Lung (tissue), 13 donors: ENCODE data around the gene TRIM39. TPM values are rescaled to one million over a fixed set of nuclear protein-coding genes. Genes with fewer than 3 reads are reported as not detected.

Experiments
- ATAC-seq: fragments of 200-7000 bp; cut with Tn5 transposase; one replicate; pipeline ENCODE4 v1.9.1; 2020; ENCODE audit warnings: moderate number of reproducible peaks; ENCODE audit not compliant: insufficient read depth, low FRiP score
- DNase-seq, 3 donors: peaks; one replicate each; pipeline ENCODE4 v3.0.0-alpha.2; 2013 to 2017
- H3K27ac ChIP-seq, 2 donors: one replicate each; pipeline ENCODE4 v1.5.1; 2013; ENCODE audit warnings: mild to moderate bottlenecking in 2 of 2, moderate library complexity in 2 of 2, control low read depth in 1 of 2, inconsistent platforms in 1 of 2, low read depth in 1 of 2, low read length in 1 of 2
- H3K27me3 ChIP-seq, 3 donors: one replicate each; pipeline ENCODE4 v1.5.1; 2013; ENCODE audit warnings: low read length in 2 of 3; ENCODE audit not compliant: control insufficient read depth in 3 of 3, insufficient read depth in 3 of 3
- H3K36me3 ChIP-seq, 4 donors: one replicate each; pipeline ENCODE4 v1.5.1; 2013; ENCODE audit warnings: low read length in 4 of 4, mild to moderate bottlenecking in 1 of 4, moderate library complexity in 1 of 4; ENCODE audit not compliant: control insufficient read depth in 4 of 4, insufficient read depth in 4 of 4
- H3K4me1 ChIP-seq, 5 donors: one replicate each; pipeline ENCODE4 v1.5.1; 2013; ENCODE audit warnings: low read length in 5 of 5, mild to moderate bottlenecking in 2 of 5, moderate library complexity in 1 of 5; ENCODE audit not compliant: control insufficient read depth in 5 of 5, insufficient read depth in 5 of 5
- H3K4me3 ChIP-seq: one replicate; pipeline ENCODE4 v1.5.1; 2013; ENCODE audit warnings: mild to moderate bottlenecking, control low read depth, moderate library complexity
- H3K9ac ChIP-seq, 2 donors: one replicate each; pipeline ENCODE4 v1.5.1; 2013; ENCODE audit warnings: low read length in 2 of 2, control low read depth in 1 of 2; ENCODE audit not compliant: insufficient read depth in 1 of 2
- H3K9me3 ChIP-seq, 4 donors: one replicate each; pipeline ENCODE4 v1.5.1; 2013; ENCODE audit warnings: low read length in 3 of 4, mild to moderate bottlenecking in 1 of 4, moderate library complexity in 1 of 4; ENCODE audit not compliant: control insufficient read depth in 4 of 4, insufficient read depth in 3 of 4
- CTCF ChIP-seq: IDR thresholded peaks from 2 replicates; pipeline ENCODE4 v1.5.1; 2012; ENCODE audit warnings: mild to moderate bottlenecking; ENCODE audit errors: control extremely low read depth, extremely low read depth
- WGBS, 2 donors: extraction: QIAGEN DNeasy Blood & Tissue Kit; methylation state at CpG; one replicate each; pipeline ENCODE4 v1.1.7; 2013; 5-methylcytosine and 5-hydroxymethylcytosine counted together
- polyA plus RNA-seq, 2 donors: library from polyadenylated mRNA; stranded (reverse); fragments of 200-250 nt; gene quantifications; one replicate each; pipeline ENCODE4 v1.2.1, GENCODE V29; 2013
- small RNA-seq: library from RNA; depleted of rRNA; stranded (forward); fragments of <200 nt; gene quantifications from one replicate; pipeline ENCODE3, GENCODE V24; 2014; ENCODE audit warnings: low replicate concordance
- total RNA-seq, 2 donors: library from RNA; depleted of rRNA in 1 of 2; stranded (reverse); fragments of >200 nt in 1 of 2; gene quantifications; one replicate each; pipeline ENCODE4 v1.2.1, GENCODE V29; 2014 to 2021
- donor health status: control.
- donor health status: control.
- donor health status: Bipolar disorder and iron deficiency.
- donor health status: healthy.
- donor health status: DM: yes; HTN: yes; CAD: no.

TRIM39 gene
- total and polyA plus RNA-seq, 4 donors, result 9.4 to 14.2 (median 11.3) TPM

GRCh38 chr6:30391240-30391639 is 64.5 kb downstream of the TRIM39 start:
- Histone ChIP-seq H3K4me1 (no peaks in the 10 kb centered on the region), H3K9me3 (no peaks in the 10 kb centered on the region), H3K27ac (no peak overlapping the region), H3K27me3 (peaks cover 0 to 39% (median 23%) of the 10 kb centered on the region in 3 donors), H3K4me3 (no peak overlapping the region), H3K36me3 (no peaks in the 10 kb centered on the region), H3K9ac (no peak overlapping the region)
- ATAC-seq (no peak), DNase-seq (no peak)
- 56 to 67% methylated on average over 3 of the region's 3 CpGs for WGBS, 2 donors
- TF ChIP-seq CTCF, result no peak

Small RNA genes lying within 50 kb of the gene (small RNA-seq; reads per million reads assigned to genes)
- gene HLA-N, result not detected

Other genes with a start within 250 kb of the TRIM39 start
- gene TRIM31, start 213.8 kb upstream of the TRIM39 start, total RNA-seq, result under 1 TPM in 1 of 2 donors, not detected in 1; 0.31 TPM
- 1 to 10 TPM in 1 of 2 donors, under 1 TPM in 1; 0.30 to 1.4 TPM for gene TRIM31, start 213.8 kb upstream of the TRIM39 start, polyA plus RNA-seq
- under 1 TPM in 1 of 2 donors, not detected in 1; 0.20 TPM for gene TRIM40, start 190.8 kb upstream of the TRIM39 start, total RNA-seq
- gene TRIM40, start 190.8 kb upstream of the TRIM39 start, polyA plus RNA-seq, result under 1 TPM in 1 of 2 donors, not detected in 1; 0.08 TPM
- 1 to 10 TPM in 1 of 2 donors, under 1 TPM in 1; 0.06 to 1.8 TPM for gene TRIM10, start 165.7 kb upstream of the TRIM39 start, total RNA-seq
- under 1 TPM; 0.06 to 0.12 TPM for gene TRIM10, start 165.7 kb upstream of the TRIM39 start, polyA plus RNA-seq
- gene TRIM15, start 163.4 kb upstream of the TRIM39 start, total RNA-seq, result not detected
- gene TRIM15, start 163.4 kb upstream of the TRIM39 start, polyA plus RNA-seq, result under 1 TPM; 0.01 to 0.06 TPM
- 10 to 100 TPM; 33.8 to 51.4 TPM for gene TRIM26, start 113.5 kb upstream of the TRIM39 start, total RNA-seq
- 10 to 100 TPM; 32.1 to 42.4 TPM for gene TRIM26, start 113.5 kb upstream of the TRIM39 start, polyA plus RNA-seq
- gene RPP21, start 18.2 kb downstream of the TRIM39 start, total RNA-seq, result 10 to 100 TPM; 13.3 to 37.6 TPM
- 100 to 1,000 TPM in 1 of 2 donors, 10 to 100 TPM in 1; 60.1 to 141 TPM for gene RPP21, start 18.2 kb downstream of the TRIM39 start, polyA plus RNA-seq
- 100 to 1,000 TPM; 502 to 611 TPM for gene HLA-E, start 162.6 kb downstream of the TRIM39 start, total RNA-seq
- 1,000 to 10,000 TPM in 1 of 2 donors, 100 to 1,000 TPM in 1; 618 to 1,209 TPM for gene HLA-E, start 162.6 kb downstream of the TRIM39 start, polyA plus RNA-seq
- gene GNL1, start 229.6 kb downstream of the TRIM39 start, total RNA-seq, result 10 to 100 TPM; 42.0 to 67.3 TPM
- 10 to 100 TPM; 41.0 to 68.5 TPM for gene GNL1, start 229.6 kb downstream of the TRIM39 start, polyA plus RNA-seq
- 10 to 100 TPM in 1 of 2 donors, 1 to 10 TPM in 1; 8.4 to 10.9 TPM for gene PRR3, start 230.4 kb downstream of the TRIM39 start, total RNA-seq
- gene PRR3, start 230.4 kb downstream of the TRIM39 start, polyA plus RNA-seq, result 10 to 100 TPM in 1 of 2 donors, 1 to 10 TPM in 1; 8.6 to 11.5 TPM
- gene ABCF1, start 244.5 kb downstream of the TRIM39 start, total RNA-seq, result 10 to 100 TPM; 28.8 to 55.4 TPM
- 10 to 100 TPM; 25.8 to 43.5 TPM for gene ABCF1, start 244.5 kb downstream of the TRIM39 start, polyA plus RNA-seq